ENCODE results near the gene CIRBP. TPM values are rescaled to one million over a fixed set of nuclear protein-coding genes. Genes with fewer than 3 reads are reported as not detected.

Gene CIRBP
- total RNA-seq = 237 TPM in 2 replicates

- Mint-ChIP-seq H3K9me3 (no peaks in the 10 kb centered on the region), H3K27me3 (no peaks in the 10 kb centered on the region), H3K4me1 (peaks cover 52% of the 10 kb centered on the region), H3K27ac (peak within 1 kb of the TSS; percentile 94), H3K4me3 (peak within 1 kb of the TSS; percentile 95), H3K36me3 (ENCODE audit: low read depth) (peaks cover 40% of the 10 kb centered on the region)
- peak; percentile 100 for DNase-seq
- intact Hi-C loops (cut with micrococcal nuclease) = loop anchor here (1.0 kb wide), 2 partner anchors 9 to 20 kb away; no protein-coding TSS in a partner anchor
Measured at GRCh38 chr19:1269065-1269477, at the start of gene CIRBP. Gene CIRBP, plus strand, starts transcription at chr19:1269332. Its CDS starts 1,602 bp downstream, at chr19:1270934.

- no peaks in the 10 kb centered on the region for H3K9me3 Mint-ChIP-seq
- no peak overlapping the region for H3K4me3 Mint-ChIP-seq
- no peak for DNase-seq
- no peak overlapping the region for H3K27ac Mint-ChIP-seq
- no peaks in the 10 kb centered on the region for H3K27me3 Mint-ChIP-seq
- H3K4me1 Mint-ChIP-seq = no peaks in the 10 kb centered on the region
- no peaks in the 10 kb centered on the region for H3K36me3 Mint-ChIP-seq (ENCODE audit: low read depth)
- intact Hi-C loops (cut with micrococcal nuclease) = no loop called here
Measured at GRCh38 chr19:1219786-1220476, 49.2 kb upstream of the CIRBP start.

GRCh38 chr19:1220477-1220930, 48.6 kb upstream of the CIRBP start:
- H3K4me3 Mint-ChIP-seq = no peak overlapping the region
- no peaks in the 10 kb centered on the region for H3K36me3 Mint-ChIP-seq (ENCODE audit: low read depth)
- H3K27me3 Mint-ChIP-seq = no peaks in the 10 kb centered on the region
- H3K27ac Mint-ChIP-seq = no peak overlapping the region
- no peaks in the 10 kb centered on the region for H3K4me1 Mint-ChIP-seq
- intact Hi-C loops (cut with micrococcal nuclease) = no loop called here
- no peak for DNase-seq
- H3K9me3 Mint-ChIP-seq = no peaks in the 10 kb centered on the region

- Mint-ChIP-seq H3K9me3 (no peaks in the 10 kb centered on the region), H3K27ac (no peak overlapping the region), H3K27me3 (no peaks in the 10 kb centered on the region), H3K4me3 (no peak overlapping the region), H3K4me1 (no peaks in the 10 kb centered on the region), H3K36me3 (ENCODE audit: low read depth) (no peaks in the 10 kb centered on the region)
- DNase-seq = no peak
- intact Hi-C loops (cut with micrococcal nuclease) = no loop called here
Measured at GRCh38 chr19:1220976-1221903, 47.9 kb upstream of the CIRBP start.

- H3K36me3 Mint-ChIP-seq (ENCODE audit: low read depth) = no peaks in the 10 kb centered on the region
- no peak overlapping the region for H3K4me3 Mint-ChIP-seq
- H3K4me1 Mint-ChIP-seq = no peaks in the 10 kb centered on the region
- no peaks in the 10 kb centered on the region for H3K9me3 Mint-ChIP-seq
- H3K27me3 Mint-ChIP-seq = no peaks in the 10 kb centered on the region
- intact Hi-C loops (cut with micrococcal nuclease) = no loop called here
- no peak overlapping the region for H3K27ac Mint-ChIP-seq
- no peak for DNase-seq
Measured at GRCh38 chr19:1221904-1222255, 47.3 kb upstream of the CIRBP start.

- Mint-ChIP-seq H3K27ac (no peak overlapping the region), H3K27me3 (no peaks in the 10 kb centered on the region), H3K36me3 (ENCODE audit: low read depth) (no peaks in the 10 kb centered on the region), H3K4me1 (no peaks in the 10 kb centered on the region), H3K4me3 (no peak overlapping the region), H3K9me3 (no peaks in the 10 kb centered on the region)
- intact Hi-C loops (cut with micrococcal nuclease) = no loop called here
- no peak for DNase-seq
Measured at GRCh38 chr19:1222394-1222793, 46.7 kb upstream of the CIRBP start.

- Mint-ChIP-seq H3K27me3 (no peaks in the 10 kb centered on the region), H3K9me3 (no peaks in the 10 kb centered on the region), H3K27ac (no peak overlapping the region), H3K4me3 (no peak overlapping the region), H3K4me1 (no peaks in the 10 kb centered on the region), H3K36me3 (ENCODE audit: low read depth) (peaks cover 2% of the 10 kb centered on the region)
- peak; percentile 76 for DNase-seq
- intact Hi-C loops (cut with micrococcal nuclease) = no loop called here
Measured at GRCh38 chr19:1223018-1223855, 45.9 kb upstream of the CIRBP start.

- H3K27ac Mint-ChIP-seq = no peak overlapping the region
- H3K27me3 Mint-ChIP-seq = no peaks in the 10 kb centered on the region
- H3K36me3 Mint-ChIP-seq (ENCODE audit: low read depth) = peaks cover 2% of the 10 kb centered on the region
- intact Hi-C loops (cut with micrococcal nuclease) = no loop called here
- no peaks in the 10 kb centered on the region for H3K4me1 Mint-ChIP-seq
- DNase-seq = no peak
- H3K4me3 Mint-ChIP-seq = no peak overlapping the region
- H3K9me3 Mint-ChIP-seq = no peaks in the 10 kb centered on the region
Measured at GRCh38 chr19:1224047-1224825, 44.9 kb upstream of the CIRBP start.

- Mint-ChIP-seq H3K4me1 (no peaks in the 10 kb centered on the region), H3K36me3 (ENCODE audit: low read depth) (peaks cover 2% of the 10 kb centered on the region), H3K9me3 (no peaks in the 10 kb centered on the region), H3K27me3 (no peaks in the 10 kb centered on the region), H3K4me3 (no peak overlapping the region), H3K27ac (no peak overlapping the region)
- intact Hi-C loops (cut with micrococcal nuclease) = no loop called here
- DNase-seq = no peak
Measured at GRCh38 chr19:1224847-1225246, 44.3 kb upstream of the CIRBP start.

GRCh38 chr19:1225440-1226226, 43.5 kb upstream of the CIRBP start:
- Mint-ChIP-seq H3K27ac (no peak overlapping the region), H3K36me3 (ENCODE audit: low read depth) (peaks cover 2% of the 10 kb centered on the region), H3K27me3 (no peaks in the 10 kb centered on the region)

GRCh38 chr19:1226227-1226518, 43.0 kb upstream of the CIRBP start:
- intact Hi-C loops (cut with micrococcal nuclease) = no loop called here
- no peaks in the 10 kb centered on the region for H3K27me3 Mint-ChIP-seq
- DNase-seq = no peak
- no peaks in the 10 kb centered on the region for H3K9me3 Mint-ChIP-seq
- H3K27ac Mint-ChIP-seq = no peak overlapping the region
- no peak overlapping the region for H3K4me3 Mint-ChIP-seq
- peaks cover 2% of the 10 kb centered on the region for H3K36me3 Mint-ChIP-seq (ENCODE audit: low read depth)
- H3K4me1 Mint-ChIP-seq = no peaks in the 10 kb centered on the region

More at GRCh38 chr19:1225440-1226226, 43.5 kb upstream of the CIRBP start:
- Mint-ChIP-seq H3K4me1 (no peaks in the 10 kb centered on the region), H3K9me3 (no peaks in the 10 kb centered on the region), H3K4me3 (no peak overlapping the region)
- intact Hi-C loops (cut with micrococcal nuclease) = no loop called here
- no peak for DNase-seq

- Mint-ChIP-seq H3K27ac (no peak overlapping the region), H3K27me3 (no peaks in the 10 kb centered on the region), H3K4me1 (no peaks in the 10 kb centered on the region), H3K36me3 (ENCODE audit: low read depth) (peaks cover 2% of the 10 kb centered on the region), H3K9me3 (no peaks in the 10 kb centered on the region), H3K4me3 (no peak overlapping the region)
- intact Hi-C loops (cut with micrococcal nuclease) = no loop called here
- DNase-seq = no peak
Measured at GRCh38 chr19:1226522-1227303, 42.4 kb upstream of the CIRBP start.

Measured in activated CD4-positive, alpha-beta T cell treated with anti-CD3 and anti-CD28 coated beads, Interleukin-2, amount 10 ng/mL, durations not matched to agents 24 days and 14 days (primary cell).